GM21515 (cell line): Measurements from ENCODE around the gene TBKBP1.
"Not testable (repeated sequence)": the region's sequence is repeated elsewhere in the genome, so short reads cannot be mapped to it uniquely, and the experiment has no call there.

ENCODE experiments used
- ATAC-seq: cut with Tn5 transposase; IDR thresholded peaks from one replicate; pipeline ENCODE4 v1.9.1; 2021; ENCODE audit not compliant: unreplicated experiment

Gene TBKBP1

DNA sequence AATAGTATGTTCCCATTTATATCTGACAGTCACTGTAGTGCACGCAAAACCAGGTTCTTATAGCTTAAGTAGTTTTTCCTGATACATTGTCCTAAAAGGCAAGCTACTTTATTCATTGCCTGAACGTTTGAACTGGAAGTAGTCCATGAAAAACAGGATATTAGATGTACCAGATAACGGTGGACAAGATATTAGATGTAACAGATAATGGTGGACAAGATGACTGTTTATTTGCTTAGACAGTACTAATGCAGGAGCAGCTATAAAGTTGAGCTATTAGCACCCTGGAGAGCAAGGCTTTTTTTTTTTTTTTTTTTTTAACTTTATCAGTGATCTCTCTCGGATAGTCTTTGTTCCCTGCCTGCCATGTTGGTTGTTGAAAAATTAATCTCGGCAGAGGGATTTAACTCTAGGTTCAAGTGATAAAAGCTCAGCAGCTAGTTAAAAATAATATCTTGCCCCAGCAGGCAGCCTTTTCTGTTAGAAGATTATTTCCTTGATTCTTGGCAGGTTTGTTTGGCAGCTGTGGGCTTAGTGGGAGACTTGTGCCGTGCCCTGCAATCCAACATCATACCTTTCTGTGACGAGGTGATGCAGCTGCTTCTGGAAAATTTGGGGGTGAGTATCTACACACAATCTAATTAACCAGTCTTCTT, 17.3 kb upstream of the TBKBP1 start:
- no peak for ATAC-seq

DNA sequence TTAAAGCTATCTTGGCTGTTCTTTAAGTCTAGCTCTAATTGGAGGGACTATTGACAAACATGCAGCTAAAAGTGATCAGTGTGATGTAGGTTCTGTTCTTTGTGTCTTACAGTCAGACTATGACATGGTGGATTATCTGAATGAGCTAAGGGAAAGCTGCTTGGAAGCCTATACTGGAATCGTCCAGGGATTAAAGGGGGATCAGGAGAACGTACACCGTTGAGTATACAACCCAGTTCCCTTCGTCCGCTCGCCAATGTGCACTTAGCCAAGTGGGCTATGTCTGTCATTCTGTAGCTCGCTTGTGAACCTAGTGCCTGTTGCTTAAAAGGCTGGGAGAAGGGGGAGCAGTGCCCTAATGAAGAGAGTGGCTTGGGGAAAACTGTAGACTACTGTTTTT, 15.8 kb upstream of the TBKBP1 start:
- no peak for ATAC-seq

DNA sequence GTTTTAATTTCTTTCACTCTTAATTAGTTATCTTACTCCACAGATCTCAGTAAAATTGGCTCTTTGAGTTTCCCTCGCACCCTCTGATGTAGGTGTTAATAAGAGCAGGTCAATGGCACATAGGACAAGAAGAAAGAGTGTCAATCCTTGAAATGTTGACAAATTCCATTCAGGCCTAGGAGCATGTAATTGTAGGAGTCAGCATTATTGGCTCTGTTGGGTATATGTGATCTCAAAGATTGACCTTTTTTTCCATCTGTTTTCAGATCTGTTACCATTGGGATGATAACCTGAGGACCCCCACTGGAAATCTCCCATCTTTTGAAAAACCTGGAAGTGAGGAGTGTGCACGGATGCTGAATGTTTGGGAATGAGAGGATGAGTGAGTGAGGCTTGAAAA, 11.8 kb upstream of the TBKBP1 start:
- no peak for ATAC-seq

DNA sequence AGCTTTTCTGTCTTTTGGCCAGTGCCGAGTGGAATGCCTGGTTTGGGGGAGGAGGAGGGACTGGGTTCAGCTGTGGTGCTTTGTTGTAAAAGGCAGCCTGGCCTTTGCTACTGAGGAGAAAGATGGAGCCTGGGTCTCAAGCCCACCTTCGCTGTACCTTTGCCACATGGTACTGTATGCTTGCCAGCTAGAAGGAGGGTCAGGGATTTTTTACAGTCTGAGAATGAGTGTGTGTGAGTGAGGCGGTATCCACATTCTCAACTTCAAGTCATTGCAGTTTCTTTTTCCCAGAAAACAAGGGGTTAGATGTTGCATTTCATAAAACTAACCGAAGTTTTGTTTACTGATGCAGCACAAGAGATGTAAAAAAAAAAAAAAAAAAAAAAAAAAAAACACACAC, 11.2 kb upstream of the TBKBP1 start:
- not testable (repeated sequence) for ATAC-seq

DNA sequence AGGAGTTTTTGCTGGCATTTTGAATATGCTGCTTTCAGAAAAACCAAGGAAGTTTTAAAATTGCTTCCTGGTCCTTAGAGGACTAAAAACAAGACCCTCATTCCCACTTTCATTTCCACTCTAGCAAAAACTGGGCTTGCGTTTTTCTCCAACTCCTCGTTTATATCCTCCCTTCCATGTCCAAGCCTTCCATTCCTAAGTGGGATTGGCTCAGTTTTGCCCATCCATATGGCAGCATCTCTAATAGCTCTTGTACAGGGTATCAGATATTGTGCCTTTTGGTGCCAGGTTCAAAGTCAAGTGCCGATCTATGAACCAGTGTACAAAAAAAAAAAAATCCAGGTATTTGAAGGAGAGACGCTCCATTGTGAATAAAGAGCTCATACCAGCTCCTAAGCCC, 9.9 kb upstream of the TBKBP1 start:
- ATAC-seq, result no peak

DNA sequence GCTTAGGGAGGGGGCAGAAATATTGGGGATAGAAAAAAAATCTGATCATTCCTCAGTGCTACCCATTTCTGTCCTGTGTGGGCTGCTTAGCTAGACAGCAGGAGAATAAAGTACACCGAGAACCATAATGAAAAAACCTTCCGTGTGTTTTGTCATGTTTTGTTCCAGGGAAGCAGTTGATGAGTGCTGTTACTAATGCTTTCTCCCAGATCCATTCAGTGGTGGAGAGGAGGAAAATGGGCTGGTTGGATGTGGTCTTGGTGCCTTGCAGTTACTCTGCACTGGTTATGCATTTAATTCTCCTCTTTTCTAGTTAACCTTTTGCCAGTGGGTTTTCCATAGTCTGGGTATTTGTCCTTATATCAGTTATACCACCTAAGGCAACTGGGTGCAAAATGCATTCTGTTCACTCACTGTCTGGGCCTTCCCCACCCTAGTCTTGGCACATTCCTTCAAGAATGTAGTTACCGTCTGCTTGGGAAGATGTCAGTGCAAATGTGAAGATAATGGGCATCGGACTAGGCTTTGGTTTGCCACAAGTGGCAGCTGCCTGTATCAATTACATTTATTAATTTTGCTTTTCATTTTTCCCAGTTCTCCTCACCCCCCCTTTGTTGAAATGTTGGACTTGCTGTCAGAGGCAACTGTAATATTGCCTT, 9.3 kb upstream of the TBKBP1 start:
- no peak for ATAC-seq

DNA sequence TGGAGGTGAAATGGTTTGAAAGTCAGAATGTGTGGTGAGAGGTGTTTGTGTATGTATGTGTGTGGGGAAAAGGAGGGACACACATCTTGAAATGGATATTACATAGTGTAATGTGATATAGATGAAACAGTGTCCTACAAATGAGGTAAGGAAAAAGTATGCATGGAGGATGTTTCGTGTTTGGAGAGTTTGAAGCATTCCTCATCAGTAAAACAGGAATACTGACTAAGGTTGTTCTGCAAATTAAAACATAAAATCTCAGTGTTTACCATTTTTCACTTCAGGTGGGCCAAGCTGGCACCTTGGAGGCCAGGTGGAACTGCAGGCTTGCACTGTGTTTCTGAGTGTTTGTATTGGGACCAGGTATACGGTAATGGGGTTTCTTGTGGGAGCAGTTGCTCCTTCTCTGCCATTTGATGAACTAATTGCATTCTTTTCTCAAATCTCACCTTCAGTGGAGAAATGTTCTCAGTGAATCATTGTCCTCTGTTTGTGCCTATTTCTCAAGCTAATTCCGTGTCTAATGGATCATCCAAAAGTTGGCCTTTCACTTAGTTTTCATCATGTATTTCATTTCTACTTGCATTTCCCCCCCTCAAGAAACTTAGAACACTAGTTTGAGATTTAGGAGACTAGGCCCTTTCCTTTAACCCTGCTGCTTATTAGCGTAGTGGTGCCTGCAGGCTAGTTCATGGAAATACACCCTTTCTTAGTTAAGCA, 8.2 kb upstream of the TBKBP1 start:
- no peak for ATAC-seq

DNA sequence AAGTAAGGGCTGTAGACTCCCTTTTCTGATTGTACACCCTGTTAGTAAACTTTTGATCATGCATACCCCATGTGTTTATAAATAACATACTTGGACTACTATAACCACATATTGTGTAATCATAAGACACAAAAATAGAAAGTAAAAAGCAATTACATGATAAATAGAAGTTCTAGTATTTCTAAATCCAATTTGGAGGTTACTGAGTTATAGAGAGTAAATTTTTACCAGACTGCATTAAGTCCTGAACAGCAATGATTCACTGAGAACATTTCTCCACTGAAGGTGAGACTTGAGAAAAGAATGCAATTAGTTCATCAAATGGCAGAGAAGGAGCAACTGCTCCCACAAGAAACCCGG, 7.7 kb upstream of the TBKBP1 start:
- ATAC-seq, result no peak

DNA sequence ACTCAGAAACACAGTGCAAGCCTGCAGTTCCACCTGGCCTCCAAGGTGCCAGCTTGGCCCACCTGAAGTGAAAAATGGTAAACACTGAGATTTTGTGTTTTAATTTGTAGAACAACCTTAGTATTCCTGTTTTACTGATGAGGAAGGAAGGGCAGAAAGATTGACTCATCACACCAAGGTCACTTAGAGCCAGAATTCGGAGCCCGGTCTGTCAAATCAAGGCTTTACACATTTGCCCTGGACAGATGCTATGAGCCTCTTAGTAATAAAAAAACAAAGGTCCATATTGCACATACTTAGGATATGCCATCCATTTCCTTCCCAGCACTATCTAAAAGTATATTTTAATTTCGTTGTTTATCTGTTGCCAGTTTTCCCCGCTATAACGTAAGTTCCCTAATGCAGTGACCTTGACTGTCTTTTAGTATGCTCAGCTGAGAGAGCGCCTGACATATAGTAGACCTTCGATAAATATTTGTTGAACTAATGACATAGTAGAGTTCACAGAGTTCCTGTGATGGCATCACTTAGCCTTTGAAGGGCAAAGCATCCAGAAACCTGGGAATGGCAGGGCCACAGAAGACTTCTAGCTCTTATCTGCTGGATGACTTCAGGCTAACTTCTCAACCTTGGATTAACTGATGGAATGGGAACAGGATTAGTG, 7.2 kb upstream of the TBKBP1 start:
- ATAC-seq, result no peak

DNA sequence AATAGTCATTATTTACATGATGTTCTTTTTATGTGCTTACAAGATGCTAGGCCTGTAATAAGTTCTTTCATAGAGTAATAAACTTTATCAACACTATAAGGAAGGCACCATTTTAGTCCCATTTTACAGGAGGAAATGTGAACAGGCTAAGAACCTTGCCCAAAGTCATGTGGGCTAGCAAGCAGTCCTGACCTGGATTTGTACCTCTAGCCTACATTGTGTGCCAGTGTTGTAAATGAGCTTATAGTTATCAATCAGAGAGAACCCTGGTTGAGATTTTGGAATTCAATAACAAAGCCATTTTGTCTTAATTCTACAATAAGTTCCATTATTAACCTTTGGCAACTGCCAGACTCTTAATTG, 6.7 kb upstream of the TBKBP1 start:
- no peak for ATAC-seq

DNA sequence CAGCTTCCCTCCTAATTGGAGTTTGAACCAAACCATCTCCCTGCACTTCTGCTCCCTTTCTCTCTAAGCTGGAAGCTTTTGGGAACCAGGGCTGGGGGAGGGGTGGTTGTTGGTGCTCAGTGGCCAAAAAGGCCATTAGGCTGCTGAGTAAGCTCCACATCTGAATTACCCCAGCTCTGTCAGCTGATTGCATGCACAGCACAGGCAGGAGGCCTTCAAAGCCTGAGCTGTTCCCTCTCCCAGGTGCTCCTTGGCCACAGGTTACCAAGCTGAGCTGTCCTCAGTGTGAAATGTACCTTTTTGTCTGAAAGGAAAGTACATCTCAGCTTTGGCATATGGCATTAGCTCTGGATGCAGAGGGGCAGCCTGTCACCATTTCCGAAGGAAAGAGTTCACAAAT, 6.2 kb upstream of the TBKBP1 start:
- ATAC-seq, result no peak

DNA sequence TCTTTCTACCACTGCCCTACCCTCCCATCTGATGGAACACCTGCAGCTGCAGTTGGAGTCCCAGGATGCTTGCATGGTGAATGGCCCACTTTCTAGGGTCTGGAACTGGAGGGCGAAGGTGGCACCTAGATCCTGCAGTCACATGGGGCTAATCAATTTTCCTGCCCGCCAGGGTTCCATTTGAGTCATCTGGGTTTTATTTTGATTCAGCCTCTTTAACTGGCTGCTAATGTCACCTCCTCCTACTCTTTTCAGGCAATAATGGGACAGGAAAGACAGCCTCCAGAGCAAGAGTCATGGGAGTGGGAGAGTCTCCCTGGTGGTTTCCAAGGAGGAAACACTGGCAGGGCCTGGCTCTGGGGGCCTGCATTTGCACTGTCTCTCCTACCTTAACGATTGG, 3.8 kb upstream of the TBKBP1 start:
- ATAC-seq, result no peak

DNA sequence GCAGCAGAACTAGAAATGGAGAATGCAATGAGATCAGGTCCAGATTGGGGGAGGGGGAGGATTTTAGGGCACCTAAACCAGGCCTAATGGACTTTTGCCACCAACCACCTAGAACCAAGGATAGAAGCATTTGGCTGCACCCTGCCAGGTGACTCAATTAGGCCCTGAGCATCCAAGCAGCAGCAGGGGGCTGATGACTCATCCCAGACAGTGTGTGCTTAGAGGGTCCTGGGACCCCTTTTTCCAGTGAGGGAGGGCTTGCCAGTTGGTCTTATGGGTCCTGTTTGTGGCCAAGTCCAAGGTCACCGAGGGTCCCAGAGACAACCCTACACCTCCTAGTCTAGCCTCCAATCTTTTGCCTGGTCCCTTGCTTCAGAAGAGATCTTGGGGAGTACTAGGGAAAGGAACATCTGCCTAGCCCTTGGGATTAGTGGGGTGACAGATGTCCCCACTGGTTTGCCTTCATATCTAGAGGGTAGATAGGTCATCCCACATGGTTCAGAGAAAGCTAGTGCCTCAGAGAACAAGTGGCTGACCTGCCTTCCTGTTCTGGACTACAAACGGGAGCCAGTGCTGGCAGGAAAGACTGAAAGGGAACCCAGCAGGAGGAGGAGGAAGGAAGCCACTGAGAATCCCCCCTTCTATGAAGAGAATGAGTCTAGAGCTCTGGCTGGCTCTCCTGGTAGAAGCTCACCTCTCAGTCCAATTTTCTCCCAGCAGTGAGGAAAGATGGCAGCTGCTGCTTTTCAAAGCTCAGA, 1.6 kb upstream of the TBKBP1 start:
- no peak for ATAC-seq

DNA sequence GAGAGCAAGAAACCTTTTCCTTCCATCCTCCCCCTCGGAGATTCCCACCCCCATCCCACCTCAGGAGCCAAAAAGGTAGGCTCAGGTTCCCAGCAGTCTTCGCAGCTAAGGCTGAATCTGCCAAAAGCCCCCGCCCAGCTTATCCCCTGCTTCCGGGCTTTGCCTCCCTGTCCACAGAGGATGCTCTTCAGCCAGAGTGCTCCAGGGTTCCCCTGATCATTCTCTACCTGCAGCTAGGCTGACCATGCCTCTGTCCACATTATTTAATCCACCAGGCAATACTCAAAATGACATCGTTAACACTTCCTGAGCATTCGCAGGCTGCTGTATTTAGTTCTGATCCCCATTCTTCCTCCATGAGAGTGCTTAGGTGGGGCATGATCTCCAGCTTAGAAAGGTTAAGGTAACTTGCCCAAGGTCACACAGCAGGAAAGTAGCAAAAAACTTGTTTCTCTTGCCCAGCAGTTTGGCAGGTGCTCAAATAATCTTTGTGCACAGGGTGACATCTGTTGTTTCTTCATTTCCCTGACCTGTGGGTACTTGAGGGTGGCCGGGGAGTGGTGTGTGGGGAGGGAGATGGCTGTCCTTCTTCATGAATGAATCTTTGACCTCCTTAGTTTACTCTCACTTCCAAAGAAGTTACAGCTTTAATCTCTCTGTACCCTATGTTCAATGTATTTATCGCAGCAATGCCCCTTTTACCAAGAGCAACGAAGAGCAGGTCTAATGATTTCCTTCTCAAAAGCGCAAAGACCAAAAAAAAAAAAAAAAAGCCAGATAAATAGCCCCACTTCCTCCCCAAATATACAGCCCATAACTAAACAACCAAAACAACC, 848 bp upstream of the TBKBP1 start:
- ATAC-seq, result no peak

DNA sequence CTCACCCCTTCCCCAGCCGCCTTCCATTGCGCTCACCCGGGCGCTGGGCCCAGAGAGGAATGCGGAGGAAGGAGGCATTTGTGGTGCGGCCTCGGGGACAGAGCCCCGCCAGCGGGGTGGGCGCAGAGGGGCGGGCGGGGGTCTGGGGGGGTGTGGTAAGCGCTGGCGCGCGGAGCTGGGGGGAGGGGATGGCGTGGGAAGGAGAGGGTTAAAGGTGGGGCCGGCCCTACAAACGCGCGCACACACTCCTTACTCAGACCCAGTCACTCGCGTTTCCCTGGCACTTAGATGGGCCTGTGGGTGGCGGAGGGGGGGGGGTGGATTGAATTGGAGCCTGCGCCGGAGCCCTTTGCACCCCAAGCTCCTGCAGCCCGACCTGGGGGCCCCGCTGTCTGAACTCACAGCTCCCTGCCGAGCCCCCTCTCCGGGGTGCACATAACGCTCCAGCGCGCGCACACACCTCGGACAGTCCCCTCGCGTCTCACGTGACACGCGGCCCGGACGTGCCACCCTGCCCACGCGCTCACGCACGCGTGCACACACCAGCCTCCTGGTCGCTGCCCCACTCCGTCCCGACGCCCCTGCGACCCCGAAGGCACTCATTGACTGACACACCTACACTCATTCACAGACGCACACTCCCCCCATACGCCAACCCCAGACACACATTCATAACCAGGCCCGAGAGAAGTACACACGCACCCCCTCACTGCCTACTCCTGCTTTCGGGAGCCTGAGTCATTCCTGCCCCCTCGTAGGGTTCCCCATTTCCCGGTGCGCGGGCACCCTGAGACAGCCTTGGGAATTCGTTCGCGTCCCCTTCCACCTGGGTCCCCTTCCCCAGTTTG, 844 bp downstream of the TBKBP1 start:
- no peak for ATAC-seq

DNA sequence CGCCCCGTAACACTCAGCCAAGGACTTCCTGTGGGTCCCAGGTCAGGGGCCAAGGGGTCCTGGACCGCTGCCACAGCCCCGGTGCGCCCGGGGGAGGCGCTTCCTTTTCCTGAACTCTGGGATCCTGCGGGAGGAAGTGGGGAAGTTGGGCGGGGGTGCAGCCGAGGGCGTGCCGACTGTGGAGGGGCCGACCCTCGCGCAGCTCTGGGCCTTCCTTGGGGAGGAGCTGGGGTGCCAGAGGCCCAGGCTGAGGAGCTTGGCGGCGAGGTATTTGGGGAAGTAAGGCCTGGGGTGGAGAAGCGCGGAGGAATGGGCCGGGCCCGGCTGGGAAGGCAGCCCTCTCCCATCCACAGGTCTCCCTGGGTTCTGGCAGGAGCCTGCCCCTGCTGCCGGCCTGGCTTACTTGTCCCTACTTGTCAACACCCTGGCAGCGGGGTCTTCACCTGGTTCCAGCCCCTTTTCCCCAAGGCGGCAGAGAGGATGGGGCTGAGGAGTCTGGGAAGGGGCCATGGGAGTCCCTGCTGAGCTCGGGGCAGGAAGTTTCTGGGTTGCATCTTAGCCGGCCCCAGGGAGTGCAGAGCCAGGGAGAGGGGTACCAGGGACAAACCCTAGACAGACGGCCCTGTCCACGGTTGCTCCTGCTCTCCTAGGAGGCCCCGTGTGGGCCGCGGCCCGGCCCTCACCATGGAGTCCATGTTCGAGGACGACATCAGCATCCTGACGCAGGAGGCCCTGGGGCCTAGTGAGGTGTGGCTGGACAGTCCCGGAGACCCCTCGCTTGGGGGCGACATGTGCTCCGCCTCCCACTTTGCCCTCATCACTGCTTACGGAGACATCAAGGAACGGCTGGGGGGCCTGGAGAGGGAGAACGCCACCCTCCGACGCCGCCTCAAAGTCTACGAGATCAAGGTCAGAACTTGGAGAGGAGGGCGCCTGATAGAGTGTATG, 1.7 kb downstream of the TBKBP1 start:
- ATAC-seq, result no peak

DNA sequence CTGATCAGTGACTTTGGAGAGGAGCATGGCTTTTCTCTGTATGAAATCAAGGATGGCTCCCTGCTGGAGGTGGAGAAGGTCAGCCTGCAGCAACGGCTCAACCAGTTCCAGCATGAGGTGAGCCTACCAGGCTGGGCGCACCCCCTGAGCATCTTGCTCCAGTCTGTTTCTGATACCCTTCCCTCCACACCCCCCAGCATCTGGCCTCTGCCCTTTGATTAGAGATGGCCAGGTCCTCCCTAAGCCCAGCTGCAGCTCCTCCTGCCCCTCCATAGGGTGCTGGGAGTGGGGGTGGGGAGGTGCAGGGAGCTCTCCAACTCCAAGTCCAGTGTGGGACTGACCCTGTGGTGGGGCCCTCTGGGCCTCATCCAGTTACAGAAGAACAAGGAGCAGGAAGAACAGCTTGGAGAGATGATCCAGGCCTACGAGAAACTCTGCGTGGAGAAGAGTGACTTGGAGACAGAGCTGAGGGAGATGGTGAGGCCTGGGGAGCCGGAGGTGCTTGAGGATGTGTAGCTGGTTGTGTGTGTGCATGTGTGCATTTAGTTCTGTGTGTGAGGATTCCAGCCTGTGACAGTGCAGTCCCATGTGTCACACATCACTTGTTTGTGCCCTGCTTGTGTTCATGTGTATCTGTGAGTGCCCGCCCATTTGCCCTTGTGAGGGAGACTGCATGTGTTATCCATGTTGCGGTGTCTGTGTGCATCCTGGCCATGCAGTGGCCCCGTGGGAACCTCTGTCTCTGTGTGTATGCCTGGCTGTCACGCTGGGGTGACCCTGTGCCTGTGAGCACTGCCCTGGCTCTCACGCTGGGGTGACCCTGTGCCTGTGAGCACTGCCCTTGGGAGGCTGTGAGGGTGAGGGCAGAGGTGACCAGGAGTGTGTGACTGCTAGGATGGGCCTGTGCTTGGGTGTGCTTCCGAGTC, 3.0 kb downstream of the TBKBP1 start:
- ATAC-seq, result no peak
